Urothelium cell line (cell line): ENCODE data around the gene TGFBR1.

ENCODE experiments used
- DNase-seq: peaks from one replicate; pipeline ENCODE4 v3.0.0; 2011; ENCODE audit warnings: low spot score, mixed read lengths
- FAIRE-seq: peaks from 2 replicates; lab custom pipeline; 2011; peaks lifted over from hg19 to GRCh38; lab: Jason Lieb, UNC

The TGFBR1 gene

DNA sequence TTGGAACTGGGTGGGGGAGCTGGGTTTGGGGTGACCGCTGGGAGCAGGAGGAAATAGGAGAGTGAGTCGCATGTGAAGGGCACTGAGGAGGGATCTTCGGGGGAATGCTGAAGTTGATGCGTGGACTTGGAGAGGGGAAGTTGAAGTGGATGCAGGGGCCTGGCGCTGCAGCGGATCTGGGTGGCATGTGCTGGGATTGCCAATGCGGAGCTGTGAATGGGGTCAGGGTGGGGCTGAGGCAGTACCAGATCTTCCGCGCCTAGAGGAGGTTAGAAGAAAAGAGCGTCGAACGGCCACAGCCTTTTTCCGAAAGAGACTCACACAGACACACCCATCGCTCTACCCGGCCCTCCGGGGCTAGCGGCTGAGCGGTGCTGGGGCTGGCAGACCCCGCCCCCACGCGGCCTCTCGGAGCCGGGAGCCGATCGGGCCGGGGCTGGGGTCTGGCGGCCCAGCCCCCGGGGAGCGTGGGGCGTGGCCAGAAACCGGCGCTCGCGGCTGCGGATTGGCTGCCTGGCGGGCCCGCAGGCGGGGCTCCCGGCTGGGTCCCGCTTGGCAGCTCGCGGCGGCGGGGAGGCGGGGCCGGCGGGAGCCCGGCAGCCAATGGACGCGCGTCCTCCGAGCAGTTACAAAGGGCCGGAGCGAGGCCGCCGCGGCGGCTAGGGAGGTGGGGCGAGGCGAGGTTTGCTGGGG is at the start of gene TGFBR1:
TGFBR1 (plus strand) TSS at position 655 of the 693 bp plus-strand sequence. CDS start 93 bp downstream, outside the sequence.
- FAIRE-seq: no peak
- peak; percentile 99 for DNase-seq

DNA sequence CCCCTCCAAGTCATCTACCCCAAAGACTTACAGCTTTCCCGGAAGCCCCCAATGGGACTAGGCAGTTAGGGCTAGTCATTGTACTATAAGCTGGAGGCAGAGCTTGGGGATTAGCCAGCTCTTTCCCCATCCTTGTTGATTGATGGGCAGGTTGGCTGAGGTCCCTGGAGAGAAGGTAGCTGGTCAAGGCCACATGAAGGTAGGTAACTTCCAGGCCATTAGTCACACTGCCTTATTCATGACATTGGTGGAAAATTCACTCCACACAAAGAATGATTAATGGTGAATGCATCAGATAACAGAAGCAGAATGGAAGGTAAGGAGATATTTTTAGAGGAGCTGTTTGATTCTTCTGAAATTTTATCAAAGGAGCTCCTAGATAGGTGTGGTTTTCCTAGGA is 49.5 kb upstream of the TGFBR1 start:
- DNase-seq (no peak), FAIRE-seq (no peak)

DNA sequence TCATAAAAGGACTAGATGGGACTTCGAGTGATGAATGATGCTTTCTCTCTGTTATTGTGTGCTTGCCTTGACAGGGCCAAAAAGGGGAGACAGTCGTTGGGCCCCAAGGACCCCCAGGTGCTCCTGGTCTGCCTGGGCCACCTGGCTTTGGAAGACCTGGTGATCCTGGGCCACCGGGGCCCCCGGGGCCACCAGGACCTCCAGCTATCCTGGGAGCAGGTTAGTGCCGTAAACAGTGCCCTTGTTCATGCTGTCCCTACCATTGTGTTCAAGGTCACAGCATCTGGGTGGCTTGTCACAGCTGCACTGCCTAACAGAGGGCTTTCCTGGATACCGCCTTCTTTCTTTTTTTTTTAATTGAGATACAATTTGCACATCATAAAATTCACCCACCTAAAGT is 48.7 kb upstream of the TGFBR1 start:
- no peak for DNase-seq
- FAIRE-seq: no peak

DNA sequence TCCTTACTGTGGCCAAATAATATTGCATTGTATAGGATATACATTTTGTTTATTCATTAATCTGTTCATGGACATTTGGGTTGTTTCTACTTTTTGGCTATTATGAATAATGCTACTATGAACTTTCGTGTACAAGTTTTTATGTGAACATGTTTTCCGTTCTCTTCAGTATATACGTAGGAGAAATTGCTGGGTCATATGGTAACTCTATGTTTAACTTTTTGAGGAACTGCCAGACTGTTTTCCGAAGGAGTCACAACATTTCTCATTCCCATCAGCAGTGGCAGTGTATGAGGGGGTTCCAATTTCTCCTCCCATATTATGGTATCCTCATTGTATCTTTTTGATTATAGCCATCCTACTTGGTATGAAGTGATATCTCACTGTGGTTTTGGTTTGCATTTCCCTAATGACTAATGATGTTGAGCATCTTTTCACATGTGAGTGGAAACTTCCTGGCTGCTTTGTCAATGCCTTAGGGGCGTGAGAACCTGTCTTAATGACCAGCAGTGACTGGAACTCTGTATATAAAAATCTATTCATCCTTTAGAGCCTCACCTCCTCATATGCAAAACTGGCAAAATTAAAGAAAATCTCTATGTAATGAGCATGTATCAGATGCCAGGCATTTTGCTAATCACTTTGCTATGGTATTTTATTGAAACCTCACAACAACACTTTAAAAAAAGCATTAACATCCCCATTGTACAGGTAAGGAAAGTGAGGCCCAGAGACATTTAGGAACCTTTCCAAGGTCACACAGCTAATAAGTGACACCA is 47.8 kb upstream of the TGFBR1 start:
- DNase-seq: no peak
- FAIRE-seq: no peak

DNA sequence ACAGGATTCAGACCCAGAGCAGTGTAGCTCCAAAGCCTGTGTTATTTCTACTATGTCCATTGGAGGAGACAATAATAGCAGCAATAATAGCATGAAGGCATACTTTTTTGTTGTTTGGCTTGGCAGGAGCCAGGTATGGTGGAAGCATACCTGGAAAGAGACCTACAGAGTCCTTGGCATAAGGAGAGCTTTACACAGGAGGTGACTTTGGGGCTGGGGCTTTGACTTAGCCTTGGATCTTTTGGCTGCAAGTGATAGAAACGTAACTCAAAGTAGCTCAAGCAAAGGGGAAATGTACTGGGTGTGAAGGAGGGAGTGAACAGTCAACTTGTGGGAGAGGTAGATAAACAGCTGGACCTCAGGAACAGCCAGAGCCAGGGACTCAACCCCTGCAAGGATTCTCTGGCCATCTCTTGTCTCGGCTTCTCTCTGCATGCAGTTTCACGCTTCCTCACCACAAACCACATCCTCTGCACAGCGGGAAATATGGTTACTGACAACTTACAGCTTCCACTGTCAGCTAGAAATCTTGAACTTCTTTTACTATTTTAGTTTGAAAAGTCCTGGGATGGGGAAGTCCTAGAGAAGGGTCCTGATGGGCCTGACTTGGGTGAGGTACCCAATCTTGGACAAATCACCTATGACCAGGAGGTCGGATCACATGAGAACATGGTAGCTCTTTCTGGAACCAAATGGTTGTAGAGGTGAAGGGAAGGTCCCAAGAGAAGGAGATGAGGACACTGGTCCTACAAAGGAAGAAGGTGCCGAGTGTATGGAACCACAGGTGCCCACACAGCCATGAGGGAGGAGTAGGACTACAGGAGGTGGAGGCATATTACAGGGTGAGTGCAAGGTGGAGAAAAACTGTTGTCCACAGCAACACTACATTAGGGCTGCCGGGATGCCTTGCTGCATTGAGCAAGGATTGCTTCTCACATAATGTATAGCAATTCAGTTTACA is 47.0 kb upstream of the TGFBR1 start:
- no peak for FAIRE-seq
- peak; percentile 43 for DNase-seq

DNA sequence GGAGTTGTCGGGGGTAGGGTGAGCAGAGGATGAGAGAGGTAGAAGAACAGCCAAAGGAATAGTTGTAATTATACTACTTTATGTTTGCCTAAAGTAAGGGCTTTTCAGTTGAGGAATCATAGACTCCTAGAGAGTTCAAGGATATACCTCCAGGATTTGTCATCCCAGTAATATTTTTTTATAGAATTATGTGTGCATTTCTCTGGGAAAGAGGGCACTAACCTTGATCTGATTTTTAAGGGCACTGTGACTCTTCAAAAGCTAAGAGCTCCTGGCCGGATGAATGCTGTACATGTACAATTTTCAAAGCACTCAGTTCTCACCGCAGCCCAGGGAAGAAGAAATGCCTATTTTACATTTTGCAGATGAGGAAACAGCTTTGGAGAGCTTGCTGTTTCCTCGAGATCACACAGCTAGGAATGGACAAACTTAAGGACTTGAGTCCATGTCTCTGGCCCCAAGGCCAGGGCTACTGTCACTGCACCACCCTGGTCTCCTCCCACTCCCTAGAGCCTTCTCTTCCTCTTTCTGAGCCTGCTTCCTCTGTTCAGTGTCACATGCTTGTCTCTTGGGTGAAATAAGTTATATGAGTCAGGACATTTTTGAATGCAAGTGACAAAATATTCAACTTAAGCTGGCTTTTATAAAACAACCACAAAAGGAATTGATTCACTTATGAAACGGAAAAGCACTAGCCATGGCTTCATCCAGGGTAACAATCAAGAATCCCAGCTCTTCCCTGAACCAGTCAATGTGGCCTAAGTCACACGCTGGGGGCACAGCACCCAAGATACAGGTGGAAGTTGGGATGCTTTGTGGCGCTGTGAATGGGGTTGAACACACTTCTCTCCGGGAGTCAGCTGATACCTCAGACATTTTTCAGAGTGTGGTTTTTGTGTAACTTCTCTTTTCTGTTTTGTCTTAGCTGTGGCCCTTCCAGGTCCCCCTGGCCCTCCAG is 45.7 kb upstream of the TGFBR1 start:
- no peak for DNase-seq
- no peak for FAIRE-seq

DNA sequence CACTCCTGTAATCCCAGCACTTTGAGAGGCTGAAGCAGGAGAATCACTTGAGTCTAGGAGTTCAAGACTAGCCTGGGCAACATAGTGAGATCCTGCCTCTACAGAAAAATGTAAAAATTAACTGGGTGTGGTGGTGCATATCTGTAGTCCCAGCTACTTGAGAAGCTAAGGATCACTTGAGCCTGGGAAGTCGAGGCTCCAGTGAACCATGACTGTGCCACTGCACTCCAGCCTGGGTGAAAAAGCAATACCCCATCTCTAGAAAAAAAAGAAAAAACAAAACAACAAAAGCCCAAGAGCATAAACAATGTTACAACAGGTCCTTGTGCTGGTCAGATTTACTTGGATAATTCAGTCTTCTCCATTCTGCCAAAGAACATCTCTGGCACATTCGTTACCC is 44.3 kb upstream of the TGFBR1 start:
- FAIRE-seq (no peak), DNase-seq (no peak)

DNA sequence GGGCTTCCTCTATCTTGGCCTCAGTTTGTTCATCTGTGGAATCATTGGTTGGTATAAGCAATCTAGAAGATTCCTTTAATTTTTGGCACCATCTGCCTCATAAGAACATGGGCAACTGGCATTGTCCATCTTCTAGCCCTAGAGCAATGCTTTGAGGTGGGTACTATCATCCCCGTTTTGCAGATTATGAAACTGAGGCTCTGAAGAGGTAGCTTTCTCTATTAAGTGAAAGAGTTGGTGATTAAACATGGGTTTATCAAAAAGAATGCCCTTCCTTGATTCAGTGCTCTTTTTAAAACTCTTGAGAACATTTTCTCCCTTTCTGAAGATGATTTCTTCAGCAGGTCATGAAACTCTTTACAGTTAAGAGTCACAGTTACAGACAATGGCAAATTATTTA is 42.4 kb upstream of the TGFBR1 start:
- no peak for FAIRE-seq
- no peak for DNase-seq

DNA sequence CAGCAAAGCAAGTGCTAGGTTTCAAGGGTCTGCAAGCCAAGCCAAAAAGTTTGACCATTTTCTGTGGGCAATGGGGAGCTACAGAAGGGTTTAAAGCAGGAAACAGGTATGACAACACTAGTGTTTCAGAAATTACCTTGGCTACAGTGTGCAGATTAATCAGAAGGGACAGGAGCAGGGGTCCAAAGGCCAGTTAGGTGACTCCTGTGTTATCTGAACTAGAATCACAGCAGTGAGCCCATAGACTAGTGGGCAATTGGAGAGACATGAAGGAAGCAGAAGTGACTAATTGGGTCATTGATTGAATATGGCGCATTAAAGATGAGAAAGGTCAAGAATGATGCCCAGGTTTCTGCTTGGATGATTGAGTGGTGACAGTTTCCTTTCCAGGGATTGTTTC is 41.4 kb upstream of the TGFBR1 start:
- no peak for FAIRE-seq

DNA sequence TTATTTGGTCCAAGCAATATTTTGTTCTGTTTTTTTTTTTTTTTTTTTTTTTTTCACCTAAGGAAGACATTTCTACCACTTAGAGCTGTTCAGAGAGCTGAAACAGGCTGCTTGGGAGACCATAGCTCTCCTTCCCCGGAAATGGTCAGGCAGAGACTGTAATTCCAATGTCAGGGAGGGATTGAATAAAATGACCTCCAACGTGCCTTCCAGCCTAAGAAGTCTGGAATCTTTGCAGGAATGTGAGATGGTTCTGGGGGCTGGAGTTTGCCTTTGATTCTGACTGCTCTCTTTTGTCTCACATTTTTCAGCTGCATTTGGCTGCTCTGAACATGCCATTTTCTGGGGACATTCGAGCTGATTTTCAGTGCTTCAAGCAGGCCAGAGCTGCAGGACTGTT is 38.3 kb upstream of the TGFBR1 start:
- FAIRE-seq (no peak), DNase-seq (no peak)

More for the DNA sequence above, 41.4 kb upstream of the TGFBR1 start:
- no peak for DNase-seq

DNA sequence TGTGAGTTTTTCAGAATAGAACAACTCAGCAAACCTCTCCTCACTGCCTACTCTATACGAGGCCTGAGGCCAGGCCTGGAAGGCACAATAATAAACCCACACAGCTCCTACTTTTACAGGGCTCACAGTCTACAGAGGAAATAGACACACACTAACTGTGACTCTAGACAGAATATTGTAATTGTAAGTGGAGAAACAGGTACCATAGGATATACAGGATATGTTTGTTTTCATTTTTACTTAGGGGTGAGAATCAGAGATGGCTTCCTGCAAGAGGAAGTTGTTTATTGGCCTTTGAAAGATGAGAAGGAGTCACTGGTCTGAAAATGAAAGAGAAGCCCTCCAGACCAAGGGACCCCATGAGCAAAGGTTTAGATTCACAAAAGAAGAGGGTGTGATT is 35.8 kb upstream of the TGFBR1 start:
- DNase-seq: no peak
- no peak for FAIRE-seq

DNA sequence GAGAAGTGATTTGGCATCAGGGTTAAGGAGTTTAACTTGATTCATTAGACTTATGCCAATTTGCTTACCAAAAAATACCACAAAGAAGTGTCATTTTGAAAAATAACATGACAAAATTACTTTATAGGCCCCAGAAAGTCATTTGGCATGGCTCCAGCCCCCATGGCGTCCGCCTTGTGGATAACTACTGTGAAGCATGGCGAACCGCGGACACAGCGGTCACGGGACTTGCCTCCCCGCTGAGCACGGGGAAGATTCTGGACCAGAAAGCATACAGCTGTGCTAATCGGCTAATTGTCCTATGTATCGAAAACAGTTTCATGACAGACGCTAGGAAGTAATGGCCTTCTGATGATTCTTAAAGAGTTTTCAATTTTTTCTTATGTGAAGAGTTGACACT is 35.4 kb upstream of the TGFBR1 start:
- DNase-seq (no peak), FAIRE-seq (no peak)

DNA sequence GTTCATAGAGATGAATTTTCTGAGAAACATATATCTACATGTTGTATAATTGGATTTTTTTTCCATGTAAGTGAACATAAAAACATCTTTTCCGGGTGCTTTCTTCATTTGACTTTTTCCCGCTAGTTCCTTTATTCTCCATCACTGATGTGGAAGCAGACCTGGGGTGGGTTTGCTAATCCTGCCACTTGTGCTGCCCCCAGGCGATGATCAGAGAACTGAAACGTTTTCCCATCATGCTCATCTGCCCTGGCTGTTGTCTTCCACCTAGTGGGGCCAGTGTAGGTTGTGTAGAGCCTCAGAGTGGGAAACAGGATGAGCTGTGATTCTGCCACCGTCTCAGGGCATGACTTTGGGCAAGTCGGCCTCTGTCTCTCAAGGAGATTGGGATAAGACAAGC is 34.2 kb upstream of the TGFBR1 start:
- no peak for FAIRE-seq
- no peak for DNase-seq

DNA sequence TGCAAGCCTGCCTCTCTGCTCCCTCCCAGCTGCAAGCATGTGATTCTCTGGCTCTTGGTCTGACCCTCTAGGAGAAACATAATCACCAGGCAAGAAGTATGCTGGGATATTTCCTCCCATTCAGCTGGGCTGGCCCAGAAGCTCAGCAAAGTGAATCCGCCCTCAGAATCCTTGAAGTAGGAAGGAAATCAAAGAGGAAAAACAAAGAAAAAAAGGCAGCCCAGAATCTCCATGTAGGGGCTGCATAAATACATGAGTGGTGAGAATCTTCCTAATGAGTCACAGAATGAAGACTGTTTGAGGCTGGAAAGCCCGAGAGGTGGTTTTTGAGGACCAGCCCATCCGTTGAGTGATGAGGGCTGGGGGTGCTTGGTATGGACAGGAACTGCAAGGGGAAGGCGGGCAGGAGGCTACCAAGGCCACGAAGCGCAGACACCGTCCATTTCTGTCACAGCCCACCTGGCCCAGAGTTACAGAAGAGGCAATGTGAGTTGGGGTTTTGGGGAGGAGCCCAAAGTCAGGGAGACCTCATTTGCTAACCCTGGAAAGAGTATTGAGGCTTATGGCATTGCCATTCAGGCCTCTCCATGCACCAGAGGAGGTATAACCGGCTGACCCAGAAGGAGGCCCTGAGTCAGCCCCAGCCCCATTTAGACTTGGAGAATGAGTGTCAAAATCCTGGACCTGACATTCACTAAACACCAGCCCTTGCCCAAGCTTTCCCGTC is 33.4 kb upstream of the TGFBR1 start:
- FAIRE-seq: no peak
- DNase-seq: no peak

DNA sequence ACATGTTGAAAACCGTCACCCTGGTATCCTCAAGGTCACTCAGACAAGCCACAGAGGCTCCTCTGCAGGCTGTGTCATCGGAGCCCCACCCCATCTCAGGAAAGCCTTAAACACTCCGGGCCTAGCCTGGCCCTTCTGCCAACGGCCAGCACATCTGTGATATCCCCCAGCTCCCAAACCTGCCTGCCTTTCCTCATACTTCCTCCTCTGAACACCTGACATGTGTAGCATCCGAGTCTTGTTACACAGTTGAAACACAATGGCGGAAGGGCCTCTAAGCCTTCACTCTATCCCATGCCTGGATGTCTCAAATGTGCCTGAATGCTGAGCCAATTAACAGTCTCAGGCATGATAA is 32.9 kb upstream of the TGFBR1 start:
- no peak for DNase-seq
- no peak for FAIRE-seq

DNA sequence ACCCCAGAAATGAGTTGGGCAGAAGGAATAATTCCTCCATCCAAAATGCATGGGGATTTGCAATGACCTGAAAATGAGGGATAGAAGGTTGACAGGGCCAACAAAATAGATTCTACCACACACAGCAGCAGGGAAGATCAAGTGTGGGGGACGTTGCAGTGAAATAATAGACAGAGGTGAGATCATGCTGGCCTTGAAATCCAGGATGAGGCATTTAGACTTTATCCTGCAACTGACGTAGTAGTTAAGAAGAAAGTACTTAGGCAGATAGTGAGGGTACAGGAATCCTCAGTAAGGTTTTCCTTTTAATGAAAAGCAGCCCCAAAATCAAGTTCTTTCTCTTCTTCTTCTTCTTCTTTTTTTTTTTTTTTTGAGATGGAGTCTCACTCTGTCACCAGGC is 31.6 kb upstream of the TGFBR1 start:
- FAIRE-seq (no peak), DNase-seq (no peak)

DNA sequence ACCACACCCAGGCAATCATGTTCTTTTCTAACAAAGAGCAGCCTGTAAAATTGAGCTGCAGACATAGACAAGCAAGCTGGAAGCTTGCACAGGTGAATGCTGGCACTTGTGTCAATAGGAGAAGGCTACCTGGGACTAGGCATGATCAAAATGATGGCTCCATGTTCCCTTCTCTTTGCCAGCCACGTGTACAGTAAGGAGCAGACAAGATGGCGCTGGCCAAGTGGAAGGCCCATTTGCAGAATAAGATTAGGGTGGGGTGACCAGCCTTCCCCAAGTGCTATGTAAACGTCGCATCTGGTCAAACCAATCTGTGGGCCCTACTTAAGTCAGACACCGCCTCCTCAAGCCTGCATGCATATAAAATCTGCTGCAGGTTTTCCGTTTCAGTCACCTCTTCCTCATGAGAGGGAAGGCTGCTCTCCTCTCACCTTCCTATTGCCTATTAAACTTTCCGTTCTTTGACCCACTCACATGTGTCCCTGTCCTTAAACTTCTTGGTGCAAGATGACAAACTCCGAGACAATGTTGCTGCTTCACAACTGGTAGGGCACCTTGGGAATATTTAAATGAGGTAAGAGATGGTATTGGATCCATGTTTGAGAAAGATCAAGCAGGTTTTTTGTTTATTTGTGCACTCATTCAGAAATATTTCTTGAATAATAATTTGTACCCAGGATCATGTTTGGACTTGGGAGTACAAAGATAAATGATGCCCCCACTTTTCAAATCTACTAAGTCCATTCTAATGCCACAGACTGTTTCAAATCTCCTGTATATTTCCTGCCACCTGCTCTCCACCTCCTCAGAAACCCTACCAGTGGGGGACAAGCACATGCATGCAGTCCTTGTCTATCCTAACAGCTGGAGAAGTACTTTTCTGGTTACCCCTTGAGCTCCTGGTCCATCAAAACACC is 30.7 kb upstream of the TGFBR1 start:
- no peak for DNase-seq
- FAIRE-seq: no peak

DNA sequence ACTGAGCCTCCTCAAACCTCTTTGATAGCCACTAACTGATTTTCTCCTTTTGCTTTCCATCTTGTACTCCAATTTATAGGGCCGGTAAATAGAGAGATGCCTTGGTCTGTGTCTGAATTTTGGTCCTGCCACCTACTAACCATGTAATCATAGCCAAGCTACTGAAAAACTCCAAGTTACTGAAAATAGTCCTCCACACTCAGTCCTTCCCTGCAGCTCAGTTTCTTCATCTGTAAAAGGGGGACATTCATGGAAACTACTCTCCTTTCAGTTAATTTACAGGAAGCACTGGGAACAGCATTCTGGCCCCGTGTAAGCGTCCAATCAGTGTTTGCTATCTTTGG is 30.0 kb upstream of the TGFBR1 start:
- no peak for DNase-seq

More for the DNA sequence above, 30.0 kb upstream of the TGFBR1 start:
- no peak for FAIRE-seq
